ENCODE results near the gene ACTL7A.

DNA sequence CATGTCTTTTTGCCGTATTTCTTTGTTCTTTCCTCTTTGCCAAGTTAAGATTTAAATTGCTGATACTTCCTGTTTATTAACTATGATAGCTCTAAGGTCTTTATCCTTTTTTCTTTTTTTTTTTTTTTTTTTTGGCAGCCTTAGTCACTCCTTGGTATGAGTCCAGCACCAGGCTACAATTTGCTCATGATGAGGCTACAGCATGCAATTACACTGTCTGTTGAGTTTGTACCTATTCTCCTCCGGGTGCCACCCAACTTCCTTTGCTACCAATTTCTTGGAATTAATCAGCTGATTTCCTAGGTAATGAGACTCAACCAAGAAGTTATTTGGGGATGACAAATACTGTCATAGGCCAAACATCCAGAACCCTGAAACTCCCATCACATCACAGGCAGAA, 31.8 kb upstream of the ACTL7A start:
- TF ChIP-seq CTCF (conservative IDR thresholded peaks at IDR 0.05; ENCODE audit: low read depth in 2 of 2) (no peak), EZH2 (IDR thresholded peaks at IDR 0.05; ENCODE audit: low read depth, unreplicated experiment) (no peak), REST (IDR thresholded peaks at IDR 0.05; ENCODE audit: unreplicated experiment) (no peak), POLR2AphosphoS5 (IDR thresholded peaks at IDR 0.05; ENCODE audit: low read depth) (no peak), CREB1 (CRISPR knock-in tag; IDR thresholded peaks at IDR 0.05; ENCODE audit: low read depth) (no peak), NANOG (IDR thresholded peaks at IDR 0.05; ENCODE audit: borderline replicate concordance) (no peak), STAT1 (IDR thresholded peaks at IDR 0.05; ENCODE audit: unreplicated experiment) (no peak), JUNB (IDR thresholded peaks at IDR 0.05; ENCODE audit: unreplicated experiment) (no peak), EZH2phosphoT487 (IDR thresholded peaks at IDR 0.05; ENCODE audit: unreplicated experiment) (no peak), ZNF462 (CRISPR knock-in tag; IDR thresholded peaks at IDR 0.05) (no peak), ZNF331 (CRISPR knock-in tag; IDR thresholded peaks at IDR 0.05; ENCODE audit: low read depth) (no peak)
- TF ChIP-seq, protein P1, sequence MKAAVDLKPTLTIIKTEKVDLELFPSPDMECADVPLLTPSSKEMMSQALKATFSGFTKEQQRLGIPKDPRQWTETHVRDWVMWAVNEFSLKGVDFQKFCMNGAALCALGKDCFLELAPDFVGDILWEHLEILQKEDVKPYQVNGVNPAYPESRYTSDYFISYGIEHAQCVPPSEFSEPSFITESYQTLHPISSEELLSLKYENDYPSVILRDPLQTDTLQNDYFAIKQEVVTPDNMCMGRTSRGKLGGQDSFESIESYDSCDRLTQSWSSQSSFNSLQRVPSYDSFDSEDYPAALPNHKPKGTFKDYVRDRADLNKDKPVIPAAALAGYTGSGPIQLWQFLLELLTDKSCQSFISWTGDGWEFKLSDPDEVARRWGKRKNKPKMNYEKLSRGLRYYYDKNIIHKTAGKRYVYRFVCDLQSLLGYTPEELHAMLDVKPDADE (IDR thresholded peaks at IDR 0.05): no peak
